ENCODE results near the gene RDH16.
"Not testable (repeated sequence)": the region's sequence is repeated elsewhere in the genome, so short reads cannot be mapped to it uniquely, and the experiment has no call there.

DNA sequence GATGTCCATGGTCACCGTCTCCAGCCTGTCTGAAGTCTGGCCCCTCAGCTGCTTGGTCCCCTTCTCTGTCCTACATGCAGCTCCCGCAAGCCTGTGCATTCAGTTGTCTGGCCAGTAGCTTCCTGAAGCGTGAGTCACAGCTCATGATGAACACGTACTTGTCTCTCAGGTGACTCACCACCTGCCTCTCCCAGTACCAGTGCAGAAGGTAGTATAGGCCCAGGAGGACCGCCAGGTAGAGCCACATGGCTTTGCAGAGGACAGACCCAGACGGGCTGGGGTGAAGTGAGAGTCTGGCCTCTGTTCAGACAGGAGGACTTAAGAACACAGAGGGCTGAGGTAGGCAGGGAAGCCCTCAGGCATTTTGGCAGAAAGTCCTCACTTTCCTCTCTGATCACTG is 28.3 kb upstream of the RDH16 start:
- TF ChIP-seq, protein P1, sequence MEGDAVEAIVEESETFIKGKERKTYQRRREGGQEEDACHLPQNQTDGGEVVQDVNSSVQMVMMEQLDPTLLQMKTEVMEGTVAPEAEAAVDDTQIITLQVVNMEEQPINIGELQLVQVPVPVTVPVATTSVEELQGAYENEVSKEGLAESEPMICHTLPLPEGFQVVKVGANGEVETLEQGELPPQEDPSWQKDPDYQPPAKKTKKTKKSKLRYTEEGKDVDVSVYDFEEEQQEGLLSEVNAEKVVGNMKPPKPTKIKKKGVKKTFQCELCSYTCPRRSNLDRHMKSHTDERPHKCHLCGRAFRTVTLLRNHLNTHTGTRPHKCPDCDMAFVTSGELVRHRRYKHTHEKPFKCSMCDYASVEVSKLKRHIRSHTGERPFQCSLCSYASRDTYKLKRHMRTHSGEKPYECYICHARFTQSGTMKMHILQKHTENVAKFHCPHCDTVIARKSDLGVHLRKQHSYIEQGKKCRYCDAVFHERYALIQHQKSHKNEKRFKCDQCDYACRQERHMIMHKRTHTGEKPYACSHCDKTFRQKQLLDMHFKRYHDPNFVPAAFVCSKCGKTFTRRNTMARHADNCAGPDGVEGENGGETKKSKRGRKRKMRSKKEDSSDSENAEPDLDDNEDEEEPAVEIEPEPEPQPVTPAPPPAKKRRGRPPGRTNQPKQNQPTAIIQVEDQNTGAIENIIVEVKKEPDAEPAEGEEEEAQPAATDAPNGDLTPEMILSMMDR (IDR thresholded peaks at IDR 0.05): not testable (repeated sequence)
- TF ChIP-seq POLR2A (IDR thresholded peaks at IDR 0.05): not testable (repeated sequence)
